RCC 7860 (cell line): ENCODE data around the gene FAM107B.

Experiments used
- DNase-seq: peaks from one replicate; pipeline ENCODE4 v3.0.0-alpha.2; 2015; ENCODE audit warnings: low spot score
- FAIRE-seq: peaks from 2 replicates; lab custom pipeline; 2012; peaks lifted over from hg19 to GRCh38; lab: Jason Lieb, UNC

FAM107B gene

DNA sequence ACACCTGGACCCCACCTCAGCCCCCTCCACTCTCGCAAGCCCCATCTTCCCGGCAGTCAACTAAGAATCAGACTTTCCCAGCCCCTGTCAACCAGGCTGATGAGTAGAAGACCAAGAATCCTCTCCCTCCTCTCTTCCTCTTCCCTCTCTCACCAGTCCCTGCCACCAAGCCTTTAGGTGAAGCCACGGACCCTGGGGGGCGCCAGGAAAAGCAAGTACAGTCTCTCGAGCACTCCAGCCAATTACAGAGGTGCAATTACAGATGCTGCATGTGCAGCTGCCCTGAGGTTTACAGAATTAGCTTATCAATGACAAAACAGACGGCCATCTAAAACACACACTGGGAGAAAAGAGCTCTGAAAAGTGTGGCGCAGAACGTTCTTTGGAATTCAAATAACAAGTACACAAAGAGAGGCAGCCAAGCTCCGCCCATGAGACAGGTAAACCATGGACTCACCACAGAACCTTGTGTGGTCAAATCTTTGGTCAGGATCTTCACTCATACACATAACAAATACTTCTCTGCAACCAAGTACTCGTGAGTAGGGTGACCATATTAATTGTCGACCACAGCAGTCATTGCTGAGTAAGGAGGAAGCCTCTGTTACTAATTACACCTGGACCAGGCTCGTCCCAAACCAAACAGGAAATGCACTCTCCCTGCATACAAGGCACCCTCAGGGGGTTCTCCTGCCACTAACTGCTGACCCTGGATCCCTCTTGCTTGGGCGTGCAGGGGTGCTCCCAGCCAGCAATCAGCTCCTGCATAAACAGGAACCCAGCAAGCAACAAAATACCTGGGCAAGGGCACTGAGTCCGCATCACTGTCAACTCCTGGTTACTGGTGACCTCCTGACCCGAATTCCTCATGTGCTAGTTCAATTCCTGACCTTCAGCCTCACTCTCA is 189.2 kb downstream of the FAM107B start:
- no peak for FAIRE-seq

DNA sequence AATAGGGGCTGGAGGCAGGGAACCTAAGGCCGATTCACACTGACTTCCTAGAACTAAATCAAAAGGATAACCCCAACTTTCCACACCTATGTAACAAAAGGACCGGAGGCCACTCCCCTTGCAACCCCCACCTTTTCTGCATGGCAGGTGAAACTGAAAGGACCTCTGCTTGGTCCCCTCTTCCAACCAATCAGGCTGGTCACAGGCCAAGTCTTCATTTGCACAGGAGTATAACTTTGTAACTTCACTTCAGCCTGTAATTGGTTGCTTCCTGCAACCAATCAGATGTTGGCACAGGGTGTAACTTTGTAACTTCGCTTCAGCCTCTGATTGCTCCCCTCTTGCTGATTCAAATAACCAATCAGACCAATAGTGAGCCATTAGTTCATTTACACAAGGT is 190.0 kb downstream of the FAM107B start:
- FAIRE-seq (no peak), DNase-seq (no peak)

More for the DNA sequence above, 189.2 kb downstream of the FAM107B start:
- peak; percentile 8 for DNase-seq

DNA sequence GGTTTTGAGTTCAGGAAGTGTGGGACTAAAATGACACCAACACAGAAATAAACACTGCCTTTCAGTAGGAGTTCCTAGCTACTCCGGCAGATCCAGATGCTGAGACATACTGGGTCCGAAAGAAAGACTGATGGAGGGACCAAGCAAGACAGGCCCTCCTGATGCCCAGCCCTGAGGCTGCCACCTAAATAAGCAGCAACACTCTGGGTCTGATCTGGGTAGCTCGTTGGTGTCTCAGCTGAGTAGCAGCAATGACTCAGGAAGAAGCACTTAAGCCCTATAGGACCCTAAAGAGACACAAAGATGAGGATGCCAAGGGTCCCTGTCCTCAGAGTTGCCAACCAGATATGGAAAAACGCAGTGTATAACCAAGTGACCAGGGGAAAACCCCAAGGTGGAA is 190.7 kb downstream of the FAM107B start:
- DNase-seq (no peak), FAIRE-seq (no peak)

DNA sequence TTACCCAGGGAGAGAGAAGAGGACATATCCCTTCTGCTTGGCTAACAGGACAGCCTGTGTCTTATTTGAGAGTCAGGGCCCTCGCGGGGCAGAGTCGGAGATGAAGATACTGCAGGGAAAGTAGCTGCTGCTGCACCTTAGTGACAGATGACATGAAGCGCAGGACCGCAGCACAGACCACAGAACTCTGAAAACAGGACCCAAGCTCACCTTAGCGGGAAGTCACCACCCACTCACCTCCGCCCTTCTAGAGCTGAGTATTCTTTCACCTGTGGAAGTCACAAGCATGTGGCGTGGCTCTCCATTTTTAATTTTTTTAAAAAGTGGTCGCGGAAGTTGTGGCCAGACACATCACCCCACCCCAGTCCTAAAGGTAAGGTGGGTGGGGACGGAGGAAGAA is 191.4 kb downstream of the FAM107B start:
- DNase-seq, result no peak
- no peak for FAIRE-seq

DNA sequence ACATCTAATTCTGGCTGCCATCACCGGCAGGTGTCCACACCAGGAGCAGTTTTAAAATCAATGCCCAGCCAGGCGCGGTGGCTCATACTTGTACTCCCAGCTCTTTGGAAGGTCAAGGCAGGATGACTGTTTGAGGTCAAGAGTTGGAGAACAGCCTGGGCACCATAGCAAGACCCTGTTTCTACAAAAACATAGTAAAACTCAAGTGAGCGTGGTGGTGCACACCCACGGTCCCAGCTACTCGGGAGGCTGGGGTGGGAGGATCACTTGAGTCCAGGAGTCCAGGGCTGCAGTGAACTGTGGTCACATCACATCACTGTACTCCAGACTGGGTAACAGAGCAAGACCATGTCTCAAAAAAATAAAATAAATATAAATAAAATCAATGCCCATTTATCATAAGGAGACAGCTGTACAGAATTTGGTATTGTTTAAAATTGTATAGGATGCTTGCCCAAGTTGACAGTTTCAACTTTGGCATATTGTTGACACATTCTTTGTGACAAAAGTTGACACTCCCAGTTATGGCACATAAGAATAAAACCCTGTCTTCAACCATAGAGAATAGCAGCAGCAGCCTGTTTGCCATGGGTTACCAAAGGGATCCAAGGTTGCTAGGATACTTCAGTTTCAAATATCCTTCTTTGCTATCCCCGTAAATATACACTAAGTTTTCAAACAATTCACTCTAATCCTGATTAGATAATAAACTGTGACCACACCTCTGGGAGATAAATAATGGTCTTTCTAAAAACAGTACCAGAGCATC is 193.0 kb downstream of the FAM107B start:
- DNase-seq (no peak), FAIRE-seq (no peak)

DNA sequence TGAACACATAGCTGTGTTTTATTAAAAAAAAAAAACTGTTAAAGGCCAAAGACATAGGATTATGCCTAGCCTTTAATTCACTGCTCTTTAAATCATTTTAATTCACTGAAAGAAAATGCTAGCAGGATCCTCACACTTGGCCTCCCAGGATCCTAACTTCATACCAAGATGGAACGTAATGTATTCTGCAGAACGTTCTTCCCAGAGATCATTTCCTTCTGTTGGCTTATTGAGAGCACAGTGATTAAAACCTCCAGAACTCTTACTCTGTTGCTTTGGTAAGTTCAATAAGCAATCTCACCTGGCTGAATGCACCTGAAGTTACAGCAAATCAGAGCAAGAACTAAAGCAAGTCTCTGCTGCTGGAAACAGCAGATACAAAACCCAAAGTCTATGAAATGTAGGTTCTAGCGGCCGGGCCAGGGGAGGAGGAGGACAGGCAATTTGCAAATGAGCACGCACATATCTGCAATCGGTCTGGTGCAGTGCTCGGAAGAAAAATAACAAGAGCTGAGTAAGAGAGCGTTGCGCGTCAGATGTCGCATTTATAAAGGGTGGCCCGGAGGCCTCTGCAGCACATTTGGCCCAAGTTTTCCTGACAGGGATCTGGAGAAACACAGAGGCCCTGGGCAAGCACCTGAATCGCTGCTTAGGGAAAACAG is 193.9 kb downstream of the FAM107B start:
- DNase-seq, result no peak
- no peak for FAIRE-seq

DNA sequence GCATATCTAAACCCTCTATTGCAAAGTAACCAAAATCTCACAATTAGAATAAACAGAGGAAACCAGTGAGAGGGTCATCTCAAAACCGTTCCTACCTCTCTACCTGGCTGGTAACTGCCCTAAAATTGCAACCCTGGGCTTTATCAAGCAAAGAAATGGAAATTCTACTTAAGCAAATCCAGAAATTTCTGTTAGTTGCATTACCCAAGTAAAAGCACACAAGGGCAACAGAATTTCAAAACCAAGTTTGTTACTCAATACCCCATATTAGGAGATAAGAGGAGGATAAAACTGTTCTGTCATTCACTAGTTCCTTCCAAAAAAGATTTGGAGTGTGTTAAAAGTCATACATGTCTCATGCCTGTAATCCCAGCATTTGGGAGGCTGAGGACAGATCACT is 195.3 kb downstream of the FAM107B start:
- FAIRE-seq (no peak), DNase-seq (no peak)

DNA sequence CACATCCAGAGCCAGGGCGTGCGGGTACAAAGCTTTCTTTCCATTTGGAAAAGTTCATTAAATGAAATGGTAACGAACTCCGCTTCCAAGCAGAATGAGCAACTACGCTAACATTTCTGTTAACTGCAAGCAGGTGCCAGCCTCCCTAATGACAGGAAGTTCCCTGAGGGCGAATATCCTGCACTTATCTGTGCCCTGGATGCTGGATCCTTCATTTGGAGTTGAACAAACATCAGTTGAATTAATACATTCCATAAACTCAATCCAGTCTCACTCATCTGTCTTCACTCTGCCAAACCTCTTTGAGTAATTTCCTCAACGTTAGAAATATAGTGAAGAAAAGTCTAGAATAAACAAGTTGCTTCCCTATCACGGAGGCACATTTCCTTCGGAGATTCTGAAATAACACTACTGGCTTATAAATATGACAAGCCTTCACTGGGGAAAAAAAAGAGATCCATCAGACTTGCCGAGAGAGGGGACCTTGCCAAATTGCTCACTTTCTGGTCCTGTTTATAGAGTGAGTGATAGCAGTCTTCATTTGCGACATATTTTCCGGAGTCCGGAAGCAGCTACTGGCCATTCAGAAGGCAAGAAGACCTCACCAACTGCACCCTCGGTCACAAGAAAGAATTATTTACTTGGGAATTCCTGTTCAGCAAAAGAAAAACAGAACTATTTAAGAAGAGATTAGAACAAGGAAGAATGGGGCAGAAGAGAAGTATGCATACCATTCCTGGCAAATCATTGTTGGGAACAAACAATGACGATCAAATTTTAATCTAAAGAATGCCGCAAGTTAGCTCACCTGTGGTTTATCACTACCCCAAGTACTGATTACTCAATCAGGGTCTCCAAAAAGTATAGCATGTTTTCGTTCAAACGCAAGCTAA is 196.4 kb downstream of the FAM107B start:
- FAIRE-seq (peak; percentile 65), DNase-seq (peak; percentile 43)

DNA sequence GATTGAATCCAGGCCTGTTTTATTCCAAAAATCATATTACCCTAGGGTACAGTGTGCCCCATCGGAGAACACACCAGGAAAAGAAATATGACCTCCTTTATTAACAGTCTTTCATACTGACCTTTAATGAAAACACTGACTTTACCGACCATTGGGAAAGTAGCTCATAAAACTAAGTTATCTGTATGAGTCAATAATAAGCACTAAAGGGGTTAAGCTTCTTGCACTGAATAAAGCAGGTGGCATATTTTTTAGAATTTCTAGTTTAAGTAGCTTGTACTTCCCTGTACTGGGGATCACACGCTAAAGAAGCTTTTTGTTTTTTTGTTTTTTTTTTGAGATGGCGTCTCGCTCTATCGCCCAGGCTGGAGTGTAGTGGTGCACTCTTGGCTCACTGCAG is 199.8 kb downstream of the FAM107B start:
- no peak for FAIRE-seq

DNA sequence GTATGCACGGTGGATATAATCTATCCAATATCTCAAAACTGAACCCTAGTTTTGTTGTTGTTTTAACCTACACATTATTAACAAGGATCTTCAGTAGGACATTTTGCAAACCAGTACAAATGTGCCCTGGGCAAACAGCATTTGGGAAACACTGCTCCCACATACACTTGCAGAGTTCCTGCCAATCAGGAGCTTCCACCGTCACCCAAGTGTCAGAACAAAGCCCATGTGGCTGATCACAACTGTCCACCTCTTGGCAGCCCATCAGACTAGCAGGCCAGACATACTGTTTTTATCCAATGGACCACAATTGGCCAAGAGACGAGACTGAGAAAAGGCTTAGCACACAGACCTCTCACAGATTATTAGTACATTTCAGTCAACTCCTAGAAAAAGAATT is 200.4 kb downstream of the FAM107B start:
- FAIRE-seq (no peak), DNase-seq (no peak)

More for the DNA sequence above, 199.8 kb downstream of the FAM107B start:
- DNase-seq, result no peak

DNA sequence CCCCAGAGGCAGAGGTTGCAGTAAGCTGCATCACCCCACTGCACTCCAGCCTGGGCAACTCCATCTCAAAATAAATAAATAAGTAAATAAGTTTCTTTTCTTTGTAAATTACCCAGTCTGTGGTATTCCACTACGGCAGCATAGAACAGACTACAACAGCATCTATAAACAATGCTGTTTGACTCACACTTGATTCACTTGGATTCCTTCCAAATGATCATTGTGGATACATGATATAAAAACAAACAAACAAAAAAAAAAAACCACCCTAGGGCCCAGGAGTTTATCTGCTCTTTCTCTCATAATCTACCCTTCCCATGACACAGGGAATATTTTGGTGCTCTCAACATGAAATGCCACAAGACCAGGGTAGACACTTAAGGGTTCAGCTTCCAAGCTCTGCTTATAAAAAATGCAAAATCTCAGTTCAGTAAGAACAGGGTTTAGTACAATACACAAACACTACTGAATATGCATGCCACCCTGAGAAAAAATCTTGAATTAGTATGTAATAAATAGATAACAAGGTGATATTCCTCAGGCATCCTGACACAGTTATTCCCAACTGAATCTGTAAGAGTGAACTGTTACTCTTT is 200.9 kb downstream of the FAM107B start:
- no peak for FAIRE-seq
- DNase-seq, result no peak

DNA sequence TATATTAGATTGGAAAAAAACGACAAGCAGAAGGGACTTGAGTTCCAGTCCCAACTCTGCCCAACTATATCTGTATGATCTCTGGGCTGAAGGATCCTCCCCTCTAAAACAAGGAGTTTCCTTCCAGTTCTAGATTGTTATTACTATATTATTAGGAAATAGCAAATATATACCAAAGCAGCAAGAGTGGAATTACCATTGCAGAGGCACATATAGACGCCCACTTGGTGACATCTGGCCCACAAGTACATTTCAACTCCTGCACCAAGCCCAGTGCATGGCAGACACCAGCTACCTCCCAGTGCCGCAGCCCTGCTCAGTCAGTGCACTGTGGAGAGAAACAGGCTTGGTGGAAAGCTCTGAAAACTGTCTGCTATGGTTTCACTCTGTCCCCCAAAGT is 201.9 kb downstream of the FAM107B start:
- FAIRE-seq (no peak), DNase-seq (no peak)

DNA sequence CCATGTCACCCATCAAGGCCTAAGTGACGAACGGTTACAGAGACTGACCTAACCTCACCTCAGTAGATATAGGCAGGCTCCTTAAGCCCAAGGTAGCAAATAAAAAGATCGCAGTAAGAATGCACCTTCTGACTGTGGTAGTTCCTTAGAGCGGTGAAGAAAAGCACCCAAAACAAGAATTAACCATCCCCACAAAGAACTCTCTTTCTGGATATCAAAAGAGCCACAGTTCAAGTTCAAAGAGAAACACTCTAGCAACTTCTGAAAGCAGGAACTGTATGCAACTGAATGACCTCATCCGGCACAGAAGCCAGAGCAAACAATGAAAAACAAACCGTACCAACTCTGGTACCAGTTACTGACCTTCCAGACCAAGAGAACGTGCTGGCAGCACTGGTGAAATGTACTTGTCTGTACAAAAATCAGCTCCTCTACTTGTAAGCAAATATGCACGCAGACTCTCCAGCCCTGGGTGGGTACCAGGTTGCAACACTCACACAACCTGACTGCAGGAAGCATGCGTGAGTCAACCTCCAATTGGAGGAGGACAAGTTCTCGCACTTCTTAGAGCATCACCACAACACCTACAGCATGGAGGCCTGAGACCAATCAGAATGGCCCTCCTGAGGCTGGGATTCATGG is 202.7 kb downstream of the FAM107B start:
- DNase-seq (no peak), FAIRE-seq (no peak)

DNA sequence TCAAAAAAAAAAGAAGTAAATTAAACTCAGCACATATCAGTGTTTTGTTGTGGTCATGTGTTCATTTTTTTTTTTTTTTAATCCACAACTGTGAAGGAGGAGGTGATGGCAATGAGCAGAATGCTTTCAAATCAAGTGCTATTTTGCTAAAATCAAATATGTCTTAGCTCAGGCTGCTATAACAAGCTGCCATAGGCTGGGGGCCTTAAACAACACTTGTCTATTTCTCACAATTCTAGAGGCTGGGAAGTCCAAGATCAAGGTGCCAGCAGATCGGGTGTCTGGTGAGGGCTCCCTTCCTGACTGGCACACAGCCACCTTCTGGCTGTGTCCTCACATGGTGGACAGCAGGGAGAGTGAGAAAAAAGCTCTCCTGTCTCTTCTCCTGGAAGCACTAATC is 203.9 kb downstream of the FAM107B start:
- no peak for DNase-seq
- no peak for FAIRE-seq

DNA sequence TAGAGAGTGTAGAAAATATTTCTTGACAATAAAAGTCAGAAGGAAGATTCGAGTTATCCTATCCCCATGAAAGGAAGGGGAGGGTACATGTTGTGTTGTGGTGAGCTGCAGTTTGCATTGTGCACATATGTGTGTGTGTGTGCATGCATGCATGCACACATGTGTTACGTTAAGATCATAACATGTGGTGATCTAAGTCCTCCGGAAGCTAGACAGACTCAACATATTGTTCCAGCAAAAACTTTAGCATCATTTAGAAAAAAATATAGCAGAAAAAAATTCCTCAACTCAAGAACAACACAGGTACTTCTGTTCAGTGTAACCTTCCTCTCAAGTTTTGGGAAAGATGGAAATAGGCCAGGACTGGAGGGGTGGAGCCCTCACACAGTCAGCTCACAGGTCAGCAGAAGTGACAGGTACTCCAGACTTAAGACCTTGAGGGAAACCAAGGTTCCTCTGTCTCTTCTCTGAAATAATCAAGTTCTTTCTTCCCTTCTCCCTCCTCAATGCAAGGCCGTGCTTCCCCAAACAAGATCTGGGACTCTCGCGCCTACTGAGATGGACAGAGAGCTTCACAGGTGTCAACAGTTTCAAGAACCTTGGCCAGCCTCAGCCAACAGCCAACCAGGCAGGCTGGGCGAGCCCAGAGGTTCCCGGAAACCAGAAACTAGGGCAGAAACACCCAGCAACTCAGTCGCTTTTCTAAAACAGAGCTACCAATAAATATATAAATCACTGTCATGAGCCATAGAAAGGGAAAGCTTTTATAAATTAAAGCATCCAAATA is 205.2 kb downstream of the FAM107B start:
- no peak for DNase-seq
- FAIRE-seq, result no peak

DNA sequence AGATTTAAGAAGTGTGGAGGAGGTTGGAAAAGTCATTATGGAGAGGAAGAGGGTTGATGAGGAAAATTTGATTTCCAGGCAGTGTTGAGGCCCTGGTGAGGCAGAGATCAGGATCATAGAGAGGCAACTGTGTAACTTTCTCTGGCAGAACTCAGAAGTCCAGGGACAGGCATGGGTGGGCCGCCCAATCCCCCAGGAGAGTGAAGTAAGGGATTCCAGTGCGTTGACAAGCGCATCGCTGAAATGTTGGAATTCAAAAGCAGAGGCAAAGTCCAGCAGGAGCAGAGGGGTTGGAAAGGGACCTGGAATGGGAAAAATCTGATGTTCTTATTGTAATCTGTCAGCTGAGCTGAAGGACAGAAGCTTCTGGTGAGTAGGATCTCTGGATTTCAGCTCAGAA is 207.3 kb downstream of the FAM107B start:
- DNase-seq, result no peak
- FAIRE-seq, result no peak

DNA sequence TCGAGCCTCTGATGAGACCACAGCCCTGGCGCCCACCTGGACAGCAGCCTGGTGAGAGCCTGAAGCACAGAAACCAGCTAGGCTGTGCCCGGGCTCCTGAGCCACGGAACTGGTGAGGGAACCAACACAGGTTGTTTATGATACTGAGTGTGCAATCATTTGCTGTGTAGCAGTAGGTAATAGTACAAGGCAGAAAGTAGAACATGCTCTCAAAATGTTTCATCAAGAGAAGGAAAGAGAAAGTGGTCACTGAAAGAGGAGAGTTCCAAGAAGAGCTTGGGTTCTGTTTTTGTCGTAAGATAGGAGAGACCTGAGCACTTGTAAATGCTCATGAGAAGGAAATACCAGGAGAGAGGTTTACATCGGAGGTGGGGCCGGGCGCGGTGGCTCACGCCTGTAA is 208.2 kb downstream of the FAM107B start:
- no peak for FAIRE-seq
- no peak for DNase-seq

DNA sequence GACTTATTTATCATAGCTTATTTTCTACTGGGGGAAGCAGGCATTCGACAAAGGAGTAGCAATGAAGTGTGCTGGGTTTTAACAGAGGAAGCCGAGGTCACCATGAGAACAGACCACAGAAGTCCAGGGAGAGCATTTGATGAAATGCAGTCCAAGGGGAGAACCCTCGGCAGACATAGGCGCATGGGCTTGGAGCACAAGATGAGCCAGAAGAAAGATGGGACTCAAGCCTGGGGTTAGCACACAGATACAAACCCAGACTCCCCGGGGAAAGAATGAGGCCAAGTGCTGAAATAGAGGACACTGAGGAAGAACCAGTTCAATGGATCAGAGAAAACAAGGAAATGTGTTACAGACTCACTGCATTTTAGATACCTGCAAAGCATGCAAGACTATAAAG is 209.5 kb downstream of the FAM107B start:
- no peak for DNase-seq
- no peak for FAIRE-seq

DNA sequence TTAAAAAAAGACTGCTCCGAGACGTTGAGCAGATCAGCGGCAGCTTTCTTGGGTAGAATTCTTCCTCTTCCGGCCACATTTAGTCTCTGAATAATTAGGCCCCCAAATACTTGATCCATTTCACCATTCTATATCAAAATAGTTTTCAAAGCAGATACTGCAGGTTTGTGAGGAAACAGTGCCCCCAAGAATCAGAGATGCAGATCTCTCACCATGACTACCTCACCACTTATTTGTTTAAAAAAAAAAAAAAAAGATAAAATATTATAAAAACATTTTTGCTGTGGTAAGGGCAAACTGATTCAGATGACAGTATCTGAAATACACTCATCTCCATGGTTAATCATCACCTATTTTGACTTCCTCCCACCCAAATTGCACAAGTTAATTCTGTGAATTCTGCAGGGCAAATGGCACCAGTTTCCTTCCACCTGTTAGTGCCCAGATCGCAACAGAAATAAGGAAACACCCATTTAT is 210.4 kb downstream of the FAM107B start:
- FAIRE-seq, result peak; percentile 88

More for the DNA sequence above, 210.4 kb downstream of the FAM107B start:
- DNase-seq, result peak; percentile 41
